Cardiac muscle cell (in vitro differentiated cells and primary cell): Measurements from ENCODE around the gene ADA. TPM values are rescaled to one million over a fixed set of nuclear protein-coding genes. Genes with fewer than 3 reads are reported as not detected.

Experiments used
- DNase-seq, 2 donors: peaks; one replicate each; pipeline versions ENCODE4 v3.0.0 to v3.0.0-alpha.2; 2010 to 2017; ENCODE audit warnings: low read depth in 1 of 2, low spot score in 1 of 2
- H3K27ac ChIP-seq: fragments of 200-600 bp; sonication (generic); 2 replicates; pipeline ENCODE4 v1.5.1; 2016
- H3K27me3 ChIP-seq: fragments of 200-600 bp; sonication (generic); 2 replicates; pipeline ENCODE4 v1.6.0; 2016; ENCODE audit warnings: control low read depth
- H3K36me3 ChIP-seq: fragments of 200-600 bp; sonication (generic); 2 replicates; pipeline ENCODE4 v1.5.1; 2016; ENCODE audit warnings: control low read depth
- H3K4me1 ChIP-seq: fragments of 200-600 bp; sonication (generic); 2 replicates; pipeline ENCODE4 v1.8.1; 2017; ENCODE audit warnings: low read depth, mild to moderate bottlenecking, mixed run types
- H3K4me3 ChIP-seq: fragments of 200-600 bp; sonication (generic); 2 replicates; pipeline ENCODE4 v1.5.1; 2016; ENCODE audit warnings: mild to moderate bottlenecking
- H3K9me3 ChIP-seq: fragments of 200-600 bp; sonication (generic); 2 replicates; pipeline ENCODE4 v1.5.1; 2017; ENCODE audit warnings: low read depth, mild to moderate bottlenecking, control low read depth
- CTCF ChIP-seq: IDR thresholded peaks from 2 replicates; pipeline ENCODE4 v1.5.1; 2012; ENCODE audit warnings: low read depth, mild to moderate bottlenecking, low read length
- polyA plus RNA-seq: library from polyadenylated mRNA; unstranded; fragments of >200 nt; fragmentation: Nextera tagmentation; extraction: Ambion mirVana; gene quantifications from 2 replicates; pipeline ENCODE4 v1.2.1, GENCODE V29; 2016
- total RNA-seq: library from RNA; depleted of rRNA; stranded (reverse); fragments of >200 nt; gene quantifications from 2 replicates; pipeline ENCODE4 v1.2.3, GENCODE V29; 2016

Gene ADA
- total and polyA plus RNA-seq, 2 experiments from 2014 or later, result 16.7 to 18.9 TPM

GRCh38 chr20:44635877-44636276, 15.6 kb downstream of the ADA start:
- Histone ChIP-seq H3K4me1 (no peaks in the 10 kb centered on the region), H3K27ac (no peak overlapping the region), H3K27me3 (no peaks in the 10 kb centered on the region), H3K9me3 (no peaks in the 10 kb centered on the region), H3K36me3 (no peaks in the 10 kb centered on the region), H3K4me3 (no peak overlapping the region)
- no peak for DNase-seq
- no peak for TF ChIP-seq CTCF

GRCh38 chr20:44633872-44634600, 17.5 kb downstream of the ADA start:
- DNase-seq, result no peak
- no peak overlapping the region for H3K4me3 ChIP-seq
- H3K27ac ChIP-seq, result no peak overlapping the region
- no peaks in the 10 kb centered on the region for H3K9me3 ChIP-seq
- H3K36me3 ChIP-seq, result no peaks in the 10 kb centered on the region
- no peaks in the 10 kb centered on the region for H3K27me3 ChIP-seq
- no peak for TF ChIP-seq CTCF
- no peaks in the 10 kb centered on the region for H3K4me1 ChIP-seq

GRCh38 chr20:44633187-44633810, 18.2 kb downstream of the ADA start:
- H3K9me3 ChIP-seq, result no peaks in the 10 kb centered on the region
- no peak for TF ChIP-seq CTCF
- no peak for DNase-seq
- no peak overlapping the region for H3K4me3 ChIP-seq
- no peaks in the 10 kb centered on the region for H3K36me3 ChIP-seq
- H3K27ac ChIP-seq, result no peak overlapping the region
- no peaks in the 10 kb centered on the region for H3K4me1 ChIP-seq
- H3K27me3 ChIP-seq, result no peaks in the 10 kb centered on the region

- no peak for TF ChIP-seq CTCF
- no peaks in the 10 kb centered on the region for H3K27me3 ChIP-seq
- no peak overlapping the region for H3K4me3 ChIP-seq
- no peak overlapping the region for H3K27ac ChIP-seq
- no peaks in the 10 kb centered on the region for H3K4me1 ChIP-seq
- H3K9me3 ChIP-seq, result no peaks in the 10 kb centered on the region
- DNase-seq, result no peak
- no peaks in the 10 kb centered on the region for H3K36me3 ChIP-seq
Observed at GRCh38 chr20:44632103-44632752, 19.3 kb downstream of the ADA start.

GRCh38 chr20:44630297-44630696, 21.2 kb downstream of the ADA start:
- Histone ChIP-seq H3K36me3 (no peaks in the 10 kb centered on the region), H3K27ac (no peak overlapping the region), H3K4me1 (no peaks in the 10 kb centered on the region), H3K27me3 (no peaks in the 10 kb centered on the region), H3K9me3 (no peaks in the 10 kb centered on the region), H3K4me3 (no peak overlapping the region)
- no peak for DNase-seq
- no peak for TF ChIP-seq CTCF
